ENCODE measurements around the gene ZFHX2.

- no peak for TF ChIP-seq POLR2A (IDR thresholded peaks at IDR 0.05; ENCODE audit: low read length)
- TF ChIP-seq GATA1 (IDR thresholded peaks at IDR 0.05; ENCODE audit: low read depth, low read length), result no peak
These were observed 18.0 kb upstream of the ZFHX2 start for GRCh38 chr14:23569443-23570151.

Measured in erythroblast (primary cell).